ENCODE data around the gene PRKG1.

GRCh38 chr10:51389415-51390321, 315.4 kb downstream of the PRKG1 start:
- TF ChIP-seq CTCF (conservative IDR thresholded peaks at IDR 0.05; ENCODE audit: low read depth, low read length): peak; percentile 60
- TF ChIP-seq MXI1 (IDR thresholded peaks at IDR 0.05; ENCODE audit: borderline replicate concordance, low read depth, low read length): no peak
- peak; percentile 18 for TF ChIP-seq RCOR1 (IDR thresholded peaks at IDR 0.05; ENCODE audit: insufficient replicate concordance, low read length)
- TF ChIP-seq POLR2A (IDR thresholded peaks at IDR 0.05; ENCODE audit: low read depth, low read length): no peak
- no peak for TF ChIP-seq USF2 (IDR thresholded peaks at IDR 0.05; ENCODE audit: low read depth, low read length)
- no peak for TF ChIP-seq BHLHE40 (IDR thresholded peaks at IDR 0.05; ENCODE audit: low read depth, low read length)
